Fibroblast of the aortic adventitia (primary cell): ENCODE data around the gene ST6GALNAC1. TPM values are rescaled to one million over a fixed set of nuclear protein-coding genes. Genes with fewer than 3 reads are reported as not detected.
"Not testable (repeated sequence)": the region's sequence is repeated elsewhere in the genome, so short reads cannot be mapped to it uniquely, and the experiment has no call there.

Experiments used
- DNase-seq: peaks from one replicate; pipeline ENCODE4 v3.0.0-alpha.2; 2010; ENCODE audit warnings: low read depth
- H3K4me3 ChIP-seq: 2 replicates; pipeline ENCODE4 v1.5.1; 2011; ENCODE audit warnings: low read depth, mild to moderate bottlenecking, control low read depth, low read length, moderate library complexity
- CTCF ChIP-seq: IDR thresholded peaks from 2 replicates; pipeline ENCODE4 v1.5.1; 2011; ENCODE audit warnings: mild to moderate bottlenecking, low read length, control low read depth, inconsistent platforms; ENCODE audit not compliant: insufficient read depth
- total RNA-seq: library from RNA; depleted of rRNA; stranded (reverse); fragments of >200 nt; gene quantifications from 2 replicates; pipeline ENCODE4 v1.2.3, GENCODE V29; 2012; ENCODE audit warnings: low replicate concordance

Gene ST6GALNAC1
- total RNA-seq, 1 donor = not detected

- no peak overlapping the region for H3K4me3 ChIP-seq
- TF ChIP-seq CTCF = no peak
- DNase-seq = no peak
These were observed 30.3 kb downstream of the ST6GALNAC1 start for GRCh38 chr17:76612977-76613851.

- no peak overlapping the region for H3K4me3 ChIP-seq
- TF ChIP-seq CTCF = no peak
- no peak for DNase-seq
These were observed 31.1 kb downstream of the ST6GALNAC1 start for GRCh38 chr17:76612465-76612864.

GRCh38 chr17:76611758-76612157, 31.8 kb downstream of the ST6GALNAC1 start:
- DNase-seq = no peak
- no peak for TF ChIP-seq CTCF
- H3K4me3 ChIP-seq = no peak overlapping the region

- not testable (repeated sequence) for DNase-seq, H3K4me3 ChIP-seq
These were observed 32.3 kb downstream of the ST6GALNAC1 start for GRCh38 chr17:76611080-76611749.

- not testable (repeated sequence) for H3K4me3 ChIP-seq, DNase-seq
These were observed 36.9 kb downstream of the ST6GALNAC1 start for GRCh38 chr17:76606685-76607084.

GRCh38 chr17:76601065-76601464, 42.5 kb downstream of the ST6GALNAC1 start:
- H3K4me3 ChIP-seq = no peak overlapping the region
- DNase-seq = no peak
- no peak for TF ChIP-seq CTCF

GRCh38 chr17:76599694-76600460, 43.7 kb downstream of the ST6GALNAC1 start:
- no peak for DNase-seq
- TF ChIP-seq CTCF = no peak
- H3K4me3 ChIP-seq = no peak overlapping the region
